GM12864 (cell line): ENCODE results near the gene SPRR3.
"Not testable (repeated sequence)": the region's sequence is repeated elsewhere in the genome, so short reads cannot be mapped to it uniquely, and the experiment has no call there.

Source experiments
- DNase-seq: peaks from one replicate; pipeline ENCODE4 v3.0.0-alpha.2; 2011; ENCODE audit warnings: low read depth
- H3K4me3 ChIP-seq: 2 replicates; pipeline ENCODE4 v1.5.1; 2011; ENCODE audit warnings: mild to moderate bottlenecking, low read depth, low read length, control low read depth
- TF ChIP-seq, protein P1 (sequence below): IDR thresholded peaks from 2 replicates; pipeline ENCODE4 v1.5.1; 2011; ENCODE audit warnings: low read depth, mild to moderate bottlenecking, moderate library complexity, low read length, control low read depth, inconsistent platforms; ENCODE audit errors: missing control alignments

SPRR3 gene

GRCh38 chr1:152996633-152997400, 4.7 kb upstream of the SPRR3 start:
- DNase-seq = no peak
- TF ChIP-seq, protein P1, sequence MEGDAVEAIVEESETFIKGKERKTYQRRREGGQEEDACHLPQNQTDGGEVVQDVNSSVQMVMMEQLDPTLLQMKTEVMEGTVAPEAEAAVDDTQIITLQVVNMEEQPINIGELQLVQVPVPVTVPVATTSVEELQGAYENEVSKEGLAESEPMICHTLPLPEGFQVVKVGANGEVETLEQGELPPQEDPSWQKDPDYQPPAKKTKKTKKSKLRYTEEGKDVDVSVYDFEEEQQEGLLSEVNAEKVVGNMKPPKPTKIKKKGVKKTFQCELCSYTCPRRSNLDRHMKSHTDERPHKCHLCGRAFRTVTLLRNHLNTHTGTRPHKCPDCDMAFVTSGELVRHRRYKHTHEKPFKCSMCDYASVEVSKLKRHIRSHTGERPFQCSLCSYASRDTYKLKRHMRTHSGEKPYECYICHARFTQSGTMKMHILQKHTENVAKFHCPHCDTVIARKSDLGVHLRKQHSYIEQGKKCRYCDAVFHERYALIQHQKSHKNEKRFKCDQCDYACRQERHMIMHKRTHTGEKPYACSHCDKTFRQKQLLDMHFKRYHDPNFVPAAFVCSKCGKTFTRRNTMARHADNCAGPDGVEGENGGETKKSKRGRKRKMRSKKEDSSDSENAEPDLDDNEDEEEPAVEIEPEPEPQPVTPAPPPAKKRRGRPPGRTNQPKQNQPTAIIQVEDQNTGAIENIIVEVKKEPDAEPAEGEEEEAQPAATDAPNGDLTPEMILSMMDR = no peak
- H3K4me3 ChIP-seq = no peak overlapping the region

DNA sequence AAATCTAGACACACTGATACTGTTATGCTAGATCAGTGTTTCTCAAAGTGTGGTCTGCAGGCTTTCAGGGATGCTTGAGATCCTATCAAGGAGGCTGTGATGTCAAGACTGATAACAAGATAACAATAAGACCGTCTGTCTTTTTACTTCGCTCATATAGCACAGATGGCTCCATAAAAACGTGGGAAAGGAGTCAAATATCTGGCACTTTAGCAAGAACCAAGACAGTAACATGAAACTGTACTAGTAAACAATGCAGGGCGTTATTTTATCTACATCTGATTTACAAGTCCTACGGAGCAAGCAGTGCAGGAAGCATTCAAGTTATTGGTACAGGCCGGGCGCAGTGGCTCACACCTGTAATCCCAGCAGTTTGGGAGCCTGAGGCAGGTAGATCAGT, 3.6 kb upstream of the SPRR3 start:
- DNase-seq = no peak
- H3K4me3 ChIP-seq = no peak overlapping the region
- TF ChIP-seq, protein P1 = no peak

- no peak for DNase-seq
- no peak overlapping the region for H3K4me3 ChIP-seq
- TF ChIP-seq, protein P1 = no peak
Measured at GRCh38 chr1:152998476-152998875, 3.1 kb upstream of the SPRR3 start.

GRCh38 chr1:152999818-153000217, 1.7 kb upstream of the SPRR3 start:
- TF ChIP-seq, protein P1 = no peak

DNA sequence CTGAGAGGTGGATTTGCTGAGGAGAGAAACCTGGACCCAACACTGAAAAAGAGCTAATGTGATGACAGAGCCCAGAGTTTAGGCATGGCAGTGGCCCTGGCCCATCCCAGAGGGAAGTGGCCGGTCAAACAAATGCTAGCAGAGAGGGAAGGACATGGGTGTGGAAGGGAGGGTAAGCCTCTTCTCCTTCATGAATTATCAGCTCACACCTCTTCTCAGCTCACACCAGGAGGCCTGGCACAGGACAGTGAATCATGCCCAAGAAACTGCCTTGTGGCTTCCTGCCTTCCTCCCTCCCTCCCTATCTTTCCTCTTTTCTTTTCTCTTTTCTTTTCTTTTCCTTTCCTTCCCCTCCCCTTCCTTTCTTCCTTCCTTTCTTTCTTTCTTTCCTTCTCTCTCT, 1.3 kb upstream of the SPRR3 start:
- H3K4me3 ChIP-seq = no peak overlapping the region
- TF ChIP-seq, protein P1 = no peak
- DNase-seq = no peak

More at GRCh38 chr1:152999818-153000217, 1.7 kb upstream of the SPRR3 start:
- DNase-seq = no peak
- H3K4me3 ChIP-seq = no peak overlapping the region

DNA sequence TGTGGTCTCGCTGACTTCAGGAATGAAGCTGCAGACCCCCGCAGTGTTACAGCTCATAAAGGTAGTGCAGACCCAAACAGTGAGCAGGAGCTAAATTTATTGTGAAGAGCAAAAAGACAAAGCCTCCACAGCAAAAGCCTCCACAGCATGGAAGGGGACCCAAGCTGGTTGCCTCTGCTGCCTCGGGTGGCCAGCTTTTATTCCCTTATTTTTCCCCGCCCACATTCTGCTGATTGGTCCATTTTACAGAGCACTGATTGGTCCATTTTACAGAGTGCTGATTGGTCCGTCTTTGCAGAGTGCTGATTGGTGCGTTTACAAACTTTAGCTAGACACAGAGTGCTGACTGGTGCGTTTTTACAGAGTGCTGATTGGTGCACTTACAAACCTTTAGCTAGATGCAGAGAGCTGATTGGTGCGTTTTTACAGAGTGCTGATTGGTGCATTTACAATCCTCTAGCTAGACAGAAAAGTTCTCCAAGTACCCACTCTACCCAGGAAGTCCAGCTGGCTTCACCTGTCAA, 9.7 kb downstream of the SPRR3 start:
- DNase-seq, H3K4me3 ChIP-seq: not testable (repeated sequence)

DNA sequence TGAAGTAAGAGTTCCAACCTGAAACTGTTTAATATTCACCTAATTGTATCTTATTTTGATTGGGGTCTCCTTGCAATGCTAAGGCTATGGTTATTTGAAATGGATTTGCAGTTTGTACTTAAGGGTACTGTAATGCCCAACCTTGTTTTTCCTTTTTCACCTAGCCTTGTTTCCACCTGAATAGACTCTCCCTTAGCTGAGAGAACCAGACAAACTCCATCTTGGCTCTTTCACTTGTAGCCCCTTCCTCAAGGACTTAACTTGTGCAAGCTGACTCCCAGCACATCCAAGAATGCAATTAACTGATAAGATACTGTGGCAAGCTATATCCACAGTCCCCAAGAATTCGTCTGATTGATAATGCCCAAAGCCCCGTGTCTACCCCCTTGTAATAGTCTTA, 20.3 kb downstream of the SPRR3 start:
- H3K4me3 ChIP-seq, DNase-seq: not testable (repeated sequence)

- not testable (repeated sequence) for H3K4me3 ChIP-seq, DNase-seq
Measured at GRCh38 chr1:153022340-153022739, 20.8 kb downstream of the SPRR3 start.
